HG02852 (cell line): ENCODE data around the gene OTOGL.
A peak's percentile ranks its signal among the peaks of the same experiment; 100 is the strongest.

ENCODE experiments used
- ATAC-seq: cut with Tn5 transposase; IDR thresholded peaks from one replicate; pipeline ENCODE4 v1.9.1; 2021; ENCODE audit warnings: mild to moderate bottlenecking, moderate library complexity; ENCODE audit not compliant: unreplicated experiment

OTOGL gene

GRCh38 chr12:80325167-80325959, 226.0 kb downstream of the OTOGL start:
- ATAC-seq: no peak

GRCh38 chr12:80332827-80333226, 233.5 kb downstream of the OTOGL start:
- no peak for ATAC-seq

- ATAC-seq: no peak
These were observed 253.1 kb downstream of the OTOGL start for GRCh38 chr12:80352474-80352873.

- no peak for ATAC-seq
These were observed 253.9 kb downstream of the OTOGL start for GRCh38 chr12:80353254-80353653.

- peak; percentile 51 for ATAC-seq
These were observed 256.8 kb downstream of the OTOGL start for GRCh38 chr12:80356097-80356496.

- ATAC-seq: no peak
These were observed 260.4 kb downstream of the OTOGL start for GRCh38 chr12:80359703-80360102.

- ATAC-seq: no peak
These were observed 264.7 kb downstream of the OTOGL start for GRCh38 chr12:80364056-80364455.

GRCh38 chr12:80373666-80374065, 274.3 kb downstream of the OTOGL start:
- no peak for ATAC-seq

GRCh38 chr12:80374615-80375014, 275.3 kb downstream of the OTOGL start:
- no peak for ATAC-seq

- ATAC-seq: no peak
These were observed 277.9 kb downstream of the OTOGL start for GRCh38 chr12:80377140-80377794.

GRCh38 chr12:80381121-80381520, 281.8 kb downstream of the OTOGL start:
- ATAC-seq: no peak

- ATAC-seq: no peak
These were observed 282.9 kb downstream of the OTOGL start for GRCh38 chr12:80382254-80382653.

GRCh38 chr12:80400571-80400991, 301.2 kb downstream of the OTOGL start:
- no peak for ATAC-seq

- ATAC-seq: no peak
These were observed 301.9 kb downstream of the OTOGL start for GRCh38 chr12:80401191-80401590.

GRCh38 chr12:80404629-80405028, 305.3 kb downstream of the OTOGL start:
- no peak for ATAC-seq

GRCh38 chr12:80406253-80406652, 306.9 kb downstream of the OTOGL start:
- ATAC-seq: no peak

- ATAC-seq: peak; percentile 55
These were observed 312.4 kb downstream of the OTOGL start for GRCh38 chr12:80411787-80412186.

- peak; percentile 77 for ATAC-seq
These were observed 313.1 kb downstream of the OTOGL start for GRCh38 chr12:80412343-80412953.

GRCh38 chr12:80413462-80413861, 314.1 kb downstream of the OTOGL start:
- ATAC-seq: no peak

- no peak for ATAC-seq
These were observed 316.1 kb downstream of the OTOGL start for GRCh38 chr12:80415466-80415865.

- no peak for ATAC-seq
These were observed 320.3 kb downstream of the OTOGL start for GRCh38 chr12:80419644-80420043.

- ATAC-seq: no peak
These were observed 320.7 kb downstream of the OTOGL start for GRCh38 chr12:80420075-80420474.
